A549 (cell line): Measurements from ENCODE around the gene FAM240A.

Source experiments
- BHLHE40 ChIP-seq: IDR thresholded peaks from 2 replicates; pipeline ENCODE4 v1.6.1; 2012; ENCODE audit warnings: low read depth, low read length, inconsistent platforms
- CEBPB ChIP-seq, 2 experiments: fragments of >200 bp in 1 of 2; sonication (Bioruptor Twin) in 1 of 2; formaldehyde crosslinking in 1 of 2; IDR thresholded peaks; 2 replicates each; pipeline ENCODE4 v1.6.1; 2012 to 2016
- HDAC2 ChIP-seq: fragments of 200-600 bp; sonication (generic); IDR thresholded peaks from 2 replicates; pipeline ENCODE4 v1.6.1; 2016
- POLR2A ChIP-seq: IDR thresholded peaks from 2 replicates; pipeline ENCODE4 v1.6.1; 2012; ENCODE audit warnings: mild to moderate bottlenecking, low read length
- TF ChIP-seq, protein P1 (sequence below): fragments of >200 bp; sonication (Bioruptor Twin); formaldehyde crosslinking; IDR thresholded peaks from 3 replicates; pipeline ENCODE4 v1.5.1; 2016

DNA sequence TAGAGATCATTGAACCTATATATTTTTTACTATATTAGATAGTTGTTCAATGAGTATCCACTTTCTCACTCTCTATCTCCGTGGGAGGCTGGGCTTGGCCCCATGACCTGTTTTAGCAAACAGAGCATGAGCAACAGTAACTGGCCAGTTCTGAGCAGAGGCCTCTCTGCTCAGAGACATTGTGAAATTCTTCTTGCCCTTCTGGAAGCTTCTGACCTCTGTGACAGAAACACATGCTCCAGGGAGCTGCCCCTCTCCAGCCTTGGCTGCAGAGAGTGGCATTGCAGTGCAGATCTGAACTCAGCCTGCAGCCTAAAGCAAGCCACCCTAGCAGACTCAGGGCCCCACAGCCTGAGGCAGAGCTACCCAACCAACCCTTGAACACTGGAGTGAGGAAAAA lies 20.5 kb downstream of the FAM240A start:
- TF ChIP-seq POLR2A (no peak), CEBPB (IDR thresholded peaks at IDR 0.05) (no peak), HDAC2 (no peak), BHLHE40 (no peak)
- TF ChIP-seq, protein P1, sequence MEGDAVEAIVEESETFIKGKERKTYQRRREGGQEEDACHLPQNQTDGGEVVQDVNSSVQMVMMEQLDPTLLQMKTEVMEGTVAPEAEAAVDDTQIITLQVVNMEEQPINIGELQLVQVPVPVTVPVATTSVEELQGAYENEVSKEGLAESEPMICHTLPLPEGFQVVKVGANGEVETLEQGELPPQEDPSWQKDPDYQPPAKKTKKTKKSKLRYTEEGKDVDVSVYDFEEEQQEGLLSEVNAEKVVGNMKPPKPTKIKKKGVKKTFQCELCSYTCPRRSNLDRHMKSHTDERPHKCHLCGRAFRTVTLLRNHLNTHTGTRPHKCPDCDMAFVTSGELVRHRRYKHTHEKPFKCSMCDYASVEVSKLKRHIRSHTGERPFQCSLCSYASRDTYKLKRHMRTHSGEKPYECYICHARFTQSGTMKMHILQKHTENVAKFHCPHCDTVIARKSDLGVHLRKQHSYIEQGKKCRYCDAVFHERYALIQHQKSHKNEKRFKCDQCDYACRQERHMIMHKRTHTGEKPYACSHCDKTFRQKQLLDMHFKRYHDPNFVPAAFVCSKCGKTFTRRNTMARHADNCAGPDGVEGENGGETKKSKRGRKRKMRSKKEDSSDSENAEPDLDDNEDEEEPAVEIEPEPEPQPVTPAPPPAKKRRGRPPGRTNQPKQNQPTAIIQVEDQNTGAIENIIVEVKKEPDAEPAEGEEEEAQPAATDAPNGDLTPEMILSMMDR: no peak
